Ramos (cell line): ENCODE results near the gene ARID5A.

Experiments
- in situ Hi-C: fragments of 300-500 bp; cut with MboI; formaldehyde crosslinking; loops from one replicate; pipeline ENCODE4 v1.14.3; 2022; ENCODE audit warnings: low sequenced_read_pairs; ENCODE audit not compliant: unreplicated experiment

ARID5A gene

GRCh38 chr2:96506016-96506906, 30.3 kb upstream of the ARID5A start:
- in situ Hi-C loops = loop anchor here (25.0 kb wide), 1 partner anchor 394 kb away; the partner anchor contains the start of gene ADRA2B

DNA sequence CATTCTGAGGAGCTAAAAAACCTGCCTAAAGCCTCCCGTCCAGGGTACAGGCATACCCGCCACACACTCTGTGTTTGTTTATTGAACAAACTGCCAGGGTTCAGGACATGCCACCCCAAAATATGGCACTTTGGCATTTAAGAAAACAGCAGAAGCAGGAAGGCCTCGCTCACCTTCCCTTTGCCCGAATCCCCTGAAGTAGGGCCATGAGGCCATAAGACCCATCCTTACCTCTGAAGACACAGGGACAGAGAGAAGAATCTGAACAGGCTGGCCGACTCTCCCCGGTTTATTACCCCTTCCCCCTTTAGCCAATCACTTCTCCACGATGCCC, 29.7 kb upstream of the ARID5A start:
- in situ Hi-C loops = loop anchor here (25.0 kb wide), 1 partner anchor 395 kb away; the partner anchor contains the start of gene ADRA2B

DNA sequence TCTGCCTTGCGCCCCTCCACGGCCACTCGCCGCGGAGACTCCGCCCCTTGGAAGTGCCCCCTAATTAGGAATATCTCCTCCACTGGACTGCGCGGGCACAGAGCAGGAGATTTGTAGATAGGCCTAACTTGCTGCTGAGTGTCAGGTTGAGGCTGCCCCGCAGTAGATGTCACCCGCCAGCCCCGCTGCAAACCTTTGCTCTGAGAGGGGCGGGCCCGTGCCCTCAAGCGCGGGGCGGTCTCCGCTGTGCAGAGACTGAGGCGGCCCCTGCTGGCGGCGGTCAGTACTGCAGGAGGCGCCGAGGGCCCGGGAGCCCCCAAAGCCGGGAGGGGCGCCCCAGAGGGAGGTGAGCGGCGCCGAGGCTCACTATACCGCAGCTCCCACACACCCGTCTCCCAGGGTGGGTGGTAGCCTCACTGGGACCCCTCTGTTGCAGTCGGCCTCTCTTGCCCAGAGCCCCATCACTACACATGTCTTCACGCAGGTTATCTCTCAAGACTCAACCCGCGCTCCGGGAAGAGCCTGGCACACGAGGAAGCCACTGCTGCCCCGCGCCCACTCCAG, 28.5 kb upstream of the ARID5A start:
- in situ Hi-C loops = loop anchor here (25.0 kb wide), 1 partner anchor 396 kb away; the partner anchor contains the start of gene ADRA2B

- in situ Hi-C loops = loop anchor here (25.0 kb wide), 1 partner anchor 396 kb away; the partner anchor contains the start of gene ADRA2B
These were observed 27.9 kb upstream of the ARID5A start for GRCh38 chr2:96508521-96509113.

GRCh38 chr2:96509114-96509846, 27.3 kb upstream of the ARID5A start:
- in situ Hi-C loops = loop anchor here (25.0 kb wide), 1 partner anchor 397 kb away; the partner anchor contains the start of gene ADRA2B

DNA sequence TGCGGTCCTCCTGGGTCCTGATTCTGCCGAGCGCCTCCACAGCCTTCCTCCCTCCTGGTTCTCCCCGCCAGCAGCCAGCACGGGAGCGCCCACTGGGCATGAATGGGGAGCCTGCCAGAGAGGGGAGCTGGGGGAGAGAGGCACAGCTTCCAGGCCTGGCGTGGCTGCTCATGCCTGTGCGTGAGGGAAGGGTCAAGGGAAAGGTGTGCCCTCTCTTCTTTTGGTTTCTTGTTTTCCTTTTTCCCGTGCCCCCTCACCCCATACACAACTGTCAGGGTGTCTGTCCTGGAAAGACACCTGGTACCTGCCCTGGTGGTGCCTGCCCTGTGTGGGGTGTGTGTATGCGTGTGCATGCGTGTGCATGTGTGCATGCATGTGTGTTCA, 26.7 kb upstream of the ARID5A start:
- in situ Hi-C loops = loop anchor here (25.0 kb wide), 1 partner anchor 398 kb away; the partner anchor contains the start of gene ADRA2B

- in situ Hi-C loops = loop anchor here (25.0 kb wide), 1 partner anchor 399 kb away; the partner anchor contains the start of gene ADRA2B
These were observed 25.5 kb upstream of the ARID5A start for GRCh38 chr2:96510931-96511595.

DNA sequence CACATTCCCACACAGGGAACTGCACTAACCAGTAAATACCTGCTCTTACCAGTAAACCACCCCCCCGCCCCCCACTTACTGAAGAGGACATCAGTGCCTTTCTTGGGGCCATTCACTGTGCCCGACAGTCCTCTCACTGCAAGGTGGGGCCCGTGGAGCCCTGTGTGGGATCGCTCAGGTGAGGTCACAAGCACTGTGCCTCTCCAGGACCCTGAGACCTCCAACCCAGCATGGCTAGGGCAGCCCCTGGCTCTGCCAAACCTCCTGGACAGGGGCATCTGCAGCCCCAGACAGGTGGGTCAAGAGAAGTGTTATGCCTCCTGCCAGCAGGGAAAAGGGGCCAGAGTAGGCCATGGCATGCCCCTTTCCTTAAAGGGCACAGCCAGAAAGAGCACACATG, 24.7 kb upstream of the ARID5A start:
- in situ Hi-C loops = loop anchor here (25.0 kb wide), 1 partner anchor 400 kb away; the partner anchor contains the start of gene ADRA2B

DNA sequence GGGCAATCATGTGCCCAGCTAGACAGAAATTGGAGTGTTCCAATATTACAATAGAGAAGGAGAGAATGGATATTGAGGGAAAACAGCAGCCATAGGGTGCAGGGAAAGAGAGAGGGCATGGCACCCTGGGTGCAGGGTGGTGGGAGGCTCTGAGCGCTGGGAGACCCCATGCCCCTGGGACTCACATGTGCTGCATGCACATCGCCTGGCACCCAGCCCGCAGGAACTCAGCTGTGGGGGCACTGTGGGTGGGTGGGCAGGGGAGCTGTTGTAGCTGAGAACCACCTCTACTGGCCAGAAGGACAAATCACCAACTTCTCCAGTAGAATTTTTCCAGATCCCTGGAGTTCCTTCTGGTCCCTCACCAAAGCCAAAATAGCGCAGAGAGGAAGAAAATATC, 24.2 kb upstream of the ARID5A start:
- in situ Hi-C loops = loop anchor here (25.0 kb wide), 1 partner anchor 400 kb away; the partner anchor contains the start of gene ADRA2B

GRCh38 chr2:96514521-96514920, 22.0 kb upstream of the ARID5A start:
- in situ Hi-C loops = loop anchor here (25.0 kb wide), 1 partner anchor 402 kb away; the partner anchor contains the start of gene ADRA2B

DNA sequence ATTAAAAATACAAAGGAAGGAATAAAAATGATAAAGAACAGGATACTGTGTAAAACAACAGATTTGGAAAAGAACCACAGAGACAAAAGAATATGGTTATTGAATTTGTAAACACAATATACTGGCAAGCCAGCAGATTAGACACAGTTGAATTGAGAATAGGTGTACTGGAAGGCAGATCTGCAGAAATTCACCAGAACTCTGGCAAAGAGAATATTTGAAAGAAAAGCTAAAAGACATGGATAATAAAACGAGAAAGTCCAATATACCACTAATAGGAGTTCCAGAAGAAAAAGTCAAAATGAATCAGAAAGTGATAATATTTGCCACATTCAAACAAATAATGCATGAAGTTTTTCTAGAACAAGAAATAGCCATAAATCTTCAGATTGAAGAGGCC, 19.5 kb upstream of the ARID5A start:
- in situ Hi-C loops = loop anchor here (25.0 kb wide), 1 partner anchor 405 kb away; the partner anchor contains the start of gene ADRA2B

GRCh38 chr2:96520231-96520630, 16.3 kb upstream of the ARID5A start:
- in situ Hi-C loops = loop anchor here (25.0 kb wide), 1 partner anchor 408 kb away; the partner anchor contains the start of gene ADRA2B

GRCh38 chr2:96520697-96521096, 15.9 kb upstream of the ARID5A start:
- in situ Hi-C loops = loop anchor here (25.0 kb wide), 1 partner anchor 408 kb away; the partner anchor contains the start of gene ADRA2B

DNA sequence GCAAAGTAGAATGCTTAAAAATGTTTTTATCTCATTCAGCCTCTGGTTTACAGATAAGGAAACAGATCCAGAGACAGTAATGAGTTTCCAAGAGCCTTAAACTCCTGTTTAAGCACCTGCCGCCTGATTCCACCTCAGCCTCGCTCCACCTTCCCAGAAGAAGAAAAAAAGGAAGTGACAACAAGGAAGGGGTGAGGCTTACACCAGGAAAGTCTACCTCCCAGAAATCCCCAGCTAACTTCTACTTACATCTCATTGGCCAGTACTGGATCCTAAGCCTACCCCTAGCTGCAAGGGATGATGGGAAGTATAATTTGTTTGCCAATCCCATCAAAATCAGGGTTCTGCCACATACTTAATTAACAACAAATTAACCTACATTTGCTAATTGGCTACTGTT, 15.3 kb upstream of the ARID5A start:
- in situ Hi-C loops = loop anchor here (25.0 kb wide), 1 partner anchor 409 kb away; the partner anchor contains the start of gene ADRA2B

GRCh38 chr2:96522304-96523203, 14.0 kb upstream of the ARID5A start:
- in situ Hi-C loops = loop anchor here (25.0 kb wide), 1 partner anchor 410 kb away; the partner anchor contains the start of gene ADRA2B

DNA sequence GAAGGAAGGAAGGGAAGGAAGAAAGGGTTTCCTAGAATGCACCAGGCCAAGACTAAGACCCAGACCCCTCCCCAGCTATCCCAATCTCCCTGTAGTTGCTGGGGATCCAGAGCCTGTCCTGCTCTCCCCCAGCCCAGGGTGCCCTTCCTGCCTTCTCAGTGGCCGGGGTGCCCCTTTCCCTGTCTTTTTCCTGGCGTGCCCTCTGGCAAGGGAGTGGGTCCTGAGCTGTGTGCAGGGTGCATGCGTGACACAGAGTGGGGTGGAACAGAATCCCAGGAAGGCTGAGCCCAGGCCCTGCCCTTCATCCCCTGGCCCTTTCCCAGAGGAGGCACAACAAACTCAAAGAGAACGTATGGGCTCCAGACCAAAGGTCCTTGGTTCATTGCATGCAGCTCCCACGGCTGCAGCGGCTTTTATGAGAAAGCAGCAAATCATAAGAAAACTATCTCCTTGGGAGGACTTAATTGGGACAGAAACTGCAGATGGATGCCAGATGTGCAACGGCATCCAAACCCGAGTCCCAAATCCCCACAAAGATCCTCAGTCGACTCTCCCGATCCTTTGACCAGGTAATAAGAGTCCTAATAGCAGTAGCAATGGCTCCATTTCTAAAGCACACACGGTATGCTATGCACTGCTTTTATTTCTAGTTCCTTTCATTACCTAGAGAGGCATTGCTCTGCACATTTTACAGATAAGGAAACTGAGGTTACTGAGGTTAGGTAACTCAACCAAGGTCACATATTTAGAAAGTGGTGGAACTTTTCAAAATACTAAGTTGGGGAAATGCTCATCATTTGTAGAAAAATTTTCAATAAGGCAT, 12.7 kb upstream of the ARID5A start:
- in situ Hi-C loops = loop anchor here (25.0 kb wide), 1 partner anchor 412 kb away; the partner anchor contains the start of gene ADRA2B
